Measurements from ENCODE around the gene EFNA2.

EFNA2 gene

DNA sequence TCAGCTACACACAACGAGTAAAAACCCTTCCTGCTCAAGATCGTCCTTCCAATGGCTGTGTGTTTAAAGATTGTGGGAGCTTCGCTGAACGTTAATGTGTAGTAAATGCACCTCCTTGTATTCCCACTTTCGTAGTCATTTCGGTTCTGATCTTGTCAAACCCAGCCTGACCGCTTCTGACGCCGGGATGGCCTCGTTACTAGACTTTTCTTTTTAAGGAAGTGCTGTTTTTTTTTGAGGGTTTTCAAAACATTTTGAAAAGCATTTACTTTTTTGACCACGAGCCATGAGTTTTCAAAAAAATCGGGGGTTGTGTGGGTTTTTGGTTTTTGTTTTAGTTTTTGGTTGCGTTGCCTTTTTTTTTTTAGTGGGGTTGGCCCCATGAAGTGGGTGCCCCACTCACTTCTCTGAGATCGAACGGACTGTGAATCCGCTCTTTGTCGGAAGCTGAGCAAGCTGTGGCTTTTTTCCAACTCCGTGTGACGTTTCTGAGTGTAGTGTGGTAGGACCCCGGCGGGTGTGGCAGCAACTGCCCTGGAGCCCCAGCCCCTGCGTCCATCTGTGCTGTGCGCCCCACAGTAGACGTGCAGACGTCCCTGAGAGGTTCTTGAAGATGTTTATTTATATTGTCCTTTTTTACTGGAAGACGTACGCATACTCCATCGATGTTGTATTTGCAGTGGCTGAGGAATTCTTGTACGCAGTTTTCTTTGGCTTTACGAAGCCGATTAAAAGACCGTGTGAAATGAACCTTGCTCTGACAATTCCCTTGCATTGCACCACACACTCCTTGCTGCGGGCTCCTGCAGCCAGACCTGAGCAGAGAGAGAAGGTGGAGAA is 13.0 kb upstream of the EFNA2 start:
- DNase-seq (ENCODE audit: low read depth), result no peak

DNA sequence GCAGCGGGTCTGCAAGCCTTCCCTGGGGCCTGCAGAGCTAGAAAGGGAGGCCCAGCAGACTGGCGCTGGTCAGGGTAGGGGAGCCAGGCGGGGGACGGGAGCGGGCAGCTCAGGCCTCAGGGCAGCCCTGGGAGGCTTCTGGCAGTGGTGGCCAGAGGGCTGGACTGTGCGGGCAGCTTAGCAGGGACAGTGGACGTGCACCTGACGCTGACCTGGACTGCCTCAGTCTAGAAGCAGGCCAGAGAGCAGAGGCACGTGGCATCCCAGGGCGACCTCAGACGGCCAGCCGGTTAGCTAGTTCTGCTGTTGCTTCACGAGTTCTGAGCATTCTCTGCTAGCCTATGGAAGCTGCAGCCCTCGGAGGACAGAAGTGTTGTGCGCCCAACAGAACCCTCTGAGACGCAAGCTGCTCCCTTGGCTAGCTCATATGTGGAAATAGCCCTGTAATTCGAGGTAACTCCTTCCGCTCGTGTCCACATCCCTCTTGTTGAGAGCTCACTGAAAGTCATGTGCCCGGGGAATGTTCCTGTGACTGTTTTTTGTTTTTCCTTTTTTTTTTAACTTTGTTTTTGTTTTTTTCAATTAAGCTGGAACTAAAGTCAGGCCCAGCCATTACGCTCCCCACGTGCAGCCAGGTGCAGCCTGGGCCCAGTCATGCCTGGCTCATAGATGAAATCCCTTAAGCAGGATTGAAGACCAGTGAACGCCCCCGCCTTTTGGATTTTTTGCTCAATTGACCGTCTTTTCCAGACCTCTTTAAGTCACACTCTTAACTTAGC is 12.2 kb upstream of the EFNA2 start:
- no peak for DNase-seq (ENCODE audit: low read depth)

DNA sequence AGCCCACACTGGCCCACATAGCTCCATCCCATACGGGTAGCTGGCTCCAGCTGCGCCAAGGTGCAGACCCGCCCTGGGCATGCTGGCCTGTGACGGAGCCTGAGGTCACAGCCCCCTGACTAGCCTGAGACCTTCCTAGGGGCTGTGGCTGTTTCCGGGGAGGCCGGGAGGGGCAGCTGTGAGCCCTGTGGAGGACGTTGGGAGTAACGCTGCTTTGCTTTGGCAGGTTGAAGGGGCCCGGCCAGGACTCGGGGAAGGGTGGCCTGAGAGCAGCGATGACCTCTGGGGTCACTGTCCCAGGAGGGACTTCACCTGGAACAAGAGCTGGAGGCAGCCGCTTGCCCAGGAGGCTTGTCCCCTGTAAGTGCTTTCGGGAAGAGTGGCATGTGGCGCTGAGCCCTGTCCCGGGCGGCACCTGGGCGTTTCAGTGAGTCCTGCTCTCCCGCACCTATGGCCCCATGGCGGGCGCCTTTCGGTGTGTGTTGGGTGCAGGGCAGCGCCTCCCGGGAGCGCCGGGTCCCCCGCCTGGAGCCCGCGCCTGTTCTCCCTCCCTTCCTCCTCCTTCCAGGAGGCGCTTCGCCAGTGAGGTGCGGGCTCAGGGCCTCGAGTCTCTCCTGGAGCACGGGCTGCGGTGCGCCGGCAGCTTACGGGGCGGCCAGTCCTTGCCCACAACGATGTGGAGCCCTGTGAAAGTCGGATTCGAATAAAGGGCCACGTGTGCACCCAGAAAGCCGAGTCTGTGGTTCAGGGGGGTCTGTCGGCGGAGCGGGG is 11.4 kb upstream of the EFNA2 start:
- no peak for DNase-seq (ENCODE audit: low read depth)

DNA sequence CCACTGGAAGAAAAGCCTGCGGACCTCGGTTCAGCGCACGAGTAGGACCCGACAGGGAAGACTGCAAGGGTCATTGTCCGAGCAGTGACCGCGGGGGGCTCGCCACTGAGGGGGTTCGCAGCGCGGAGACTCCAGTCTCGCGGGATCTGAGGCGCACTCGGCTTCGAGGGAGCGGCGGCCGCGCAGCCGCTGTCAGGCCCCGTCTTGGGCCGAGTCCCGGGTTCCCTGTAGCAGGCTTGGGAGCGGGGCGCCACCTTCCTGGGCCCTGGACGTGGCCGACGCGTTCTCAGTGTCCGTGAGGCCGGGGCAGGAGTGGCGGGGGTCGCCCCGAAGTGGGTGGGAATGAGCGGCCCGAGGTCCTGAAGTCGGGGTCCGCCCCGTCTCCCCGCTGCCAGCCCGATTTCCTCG is 10.8 kb upstream of the EFNA2 start:
- DNase-seq (ENCODE audit: low read depth), result no peak

DNA sequence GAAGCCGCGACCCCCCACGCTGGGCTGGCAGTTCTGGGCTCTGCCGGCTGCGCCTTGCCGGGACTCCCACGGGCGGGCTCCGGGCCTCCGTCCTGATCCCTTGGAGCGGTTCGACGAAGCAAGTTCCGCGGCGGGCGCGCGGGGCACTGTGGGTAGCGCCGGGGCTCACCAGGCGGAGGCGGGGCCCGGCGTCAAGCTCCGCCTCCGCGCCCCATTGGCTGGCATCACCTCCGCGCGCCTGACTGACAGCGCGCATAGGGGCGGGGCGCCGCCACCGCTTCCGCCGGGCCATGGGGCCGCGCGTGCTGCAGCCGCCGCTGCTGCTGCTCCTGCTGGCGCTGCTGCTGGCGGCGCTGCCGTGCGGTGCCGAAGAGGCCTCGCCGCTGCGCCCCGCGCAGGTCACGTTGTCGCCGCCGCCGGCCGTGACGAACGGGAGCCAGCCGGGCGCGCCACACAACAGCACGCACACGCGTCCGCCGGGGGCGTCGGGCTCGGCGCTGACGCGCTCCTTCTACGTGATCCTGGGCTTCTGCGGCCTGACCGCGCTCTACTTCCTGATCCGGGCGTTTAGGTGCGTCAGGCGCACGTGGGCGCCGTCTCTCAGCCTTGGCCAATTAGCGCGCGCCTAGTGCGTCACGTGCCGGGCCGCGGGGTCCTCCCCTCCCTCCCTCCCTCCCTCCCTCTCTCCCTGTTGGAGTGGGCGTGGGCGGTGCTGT is 10.3 kb upstream of the EFNA2 start, which contains the start of gene FAM174C:
FAM174C (plus strand) TSS at position 271 of the 716 bp plus-strand sequence; CDS start at position 291, 20 bp downstream.
- peak; percentile 95 for DNase-seq (ENCODE audit: low read depth)

DNA sequence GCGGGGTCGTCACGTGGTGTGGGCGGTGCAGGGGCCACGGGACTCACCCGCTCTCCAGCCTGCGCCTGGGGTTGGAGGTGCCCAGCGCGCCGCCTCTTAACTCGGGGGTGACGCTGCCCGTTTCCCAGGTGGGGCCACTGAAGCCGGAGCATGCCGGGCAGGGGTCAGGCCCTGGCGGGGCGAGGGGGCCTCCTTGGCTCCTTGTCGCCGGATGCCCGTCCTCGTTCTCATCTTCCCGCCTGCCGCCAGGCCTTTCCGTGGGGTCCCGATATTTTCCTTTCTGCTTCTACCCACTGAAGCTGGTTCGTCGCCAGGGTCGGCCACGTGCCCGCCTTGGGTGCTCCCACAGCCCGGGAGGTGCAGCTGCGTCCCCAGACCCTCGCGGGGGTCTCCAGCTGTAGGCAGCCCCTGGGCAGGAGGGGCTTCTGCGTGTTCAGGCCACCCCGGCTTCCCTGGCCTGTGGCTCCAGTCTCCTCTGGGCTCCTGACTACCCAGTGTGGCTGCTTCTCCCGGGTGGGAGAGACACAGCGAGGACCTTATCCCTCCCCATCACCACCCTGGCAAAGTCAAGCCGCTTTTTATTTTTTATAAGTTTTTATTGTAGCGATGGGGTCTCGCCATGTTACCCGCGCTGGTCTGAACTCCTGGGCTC is 9.6 kb upstream of the EFNA2 start:
- no peak for DNase-seq (ENCODE audit: low read depth)

DNA sequence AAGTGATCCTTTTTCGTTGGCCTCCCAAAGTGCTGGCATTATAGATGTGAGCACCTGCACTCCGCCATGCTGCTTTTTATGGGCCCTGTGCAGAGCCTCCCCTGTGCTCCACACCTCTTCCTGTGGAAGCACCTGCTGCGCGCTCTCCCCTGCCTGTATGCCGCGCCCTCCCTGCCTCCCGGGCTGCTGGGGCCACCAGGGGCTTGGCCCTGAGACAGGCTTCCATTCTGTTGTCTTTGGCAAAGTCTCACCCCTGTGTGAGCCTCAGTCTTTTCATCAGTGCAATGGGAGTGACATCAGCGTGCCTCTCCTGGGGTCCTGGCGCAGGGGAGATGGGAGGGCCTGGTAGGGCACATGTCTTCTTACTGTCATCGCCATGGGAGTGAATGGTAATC is 9.0 kb upstream of the EFNA2 start:
- DNase-seq (ENCODE audit: low read depth), result peak; percentile 33

DNA sequence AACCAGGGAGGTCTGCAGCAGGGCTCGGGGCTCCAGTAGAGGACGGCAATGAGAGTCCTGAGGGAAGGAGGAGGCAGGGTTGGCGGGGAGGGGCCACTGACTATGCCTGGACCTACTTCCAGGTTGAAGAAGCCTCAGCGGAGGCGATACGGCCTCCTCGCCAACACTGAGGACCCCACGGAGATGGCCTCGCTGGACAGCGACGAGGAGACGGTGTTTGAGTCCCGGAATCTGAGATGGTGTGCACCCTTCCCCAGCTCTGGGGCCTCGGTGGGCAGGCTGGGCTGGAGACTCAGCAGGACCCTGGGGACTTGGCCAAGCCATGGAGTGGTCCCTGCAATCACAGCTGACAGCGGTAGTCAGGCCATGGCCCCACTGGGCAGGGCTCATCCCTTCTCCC is 8.6 kb upstream of the EFNA2 start:
- DNase-seq (ENCODE audit: low read depth), result no peak

DNA sequence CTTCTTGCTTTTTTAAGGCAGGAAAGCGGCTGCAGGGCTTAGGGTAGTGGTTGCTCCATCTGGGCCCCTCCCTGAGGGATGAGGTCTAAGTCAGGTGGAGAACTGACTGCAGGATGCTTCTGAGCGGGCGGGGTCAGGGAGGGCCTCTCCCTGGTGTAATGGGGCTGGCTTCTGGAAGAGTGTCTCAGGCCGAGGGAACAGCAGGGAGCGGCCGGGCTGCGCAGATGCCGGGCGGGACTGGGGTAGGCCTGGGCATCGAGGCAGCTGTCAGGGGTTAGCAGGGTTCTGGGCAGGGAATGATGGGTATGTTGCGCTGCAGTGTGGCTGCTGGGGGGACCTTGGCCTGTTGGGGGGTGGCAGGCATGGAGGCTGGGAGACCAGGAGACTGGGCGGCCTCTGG is 7.6 kb upstream of the EFNA2 start:
- DNase-seq (ENCODE audit: low read depth), result no peak

DNA sequence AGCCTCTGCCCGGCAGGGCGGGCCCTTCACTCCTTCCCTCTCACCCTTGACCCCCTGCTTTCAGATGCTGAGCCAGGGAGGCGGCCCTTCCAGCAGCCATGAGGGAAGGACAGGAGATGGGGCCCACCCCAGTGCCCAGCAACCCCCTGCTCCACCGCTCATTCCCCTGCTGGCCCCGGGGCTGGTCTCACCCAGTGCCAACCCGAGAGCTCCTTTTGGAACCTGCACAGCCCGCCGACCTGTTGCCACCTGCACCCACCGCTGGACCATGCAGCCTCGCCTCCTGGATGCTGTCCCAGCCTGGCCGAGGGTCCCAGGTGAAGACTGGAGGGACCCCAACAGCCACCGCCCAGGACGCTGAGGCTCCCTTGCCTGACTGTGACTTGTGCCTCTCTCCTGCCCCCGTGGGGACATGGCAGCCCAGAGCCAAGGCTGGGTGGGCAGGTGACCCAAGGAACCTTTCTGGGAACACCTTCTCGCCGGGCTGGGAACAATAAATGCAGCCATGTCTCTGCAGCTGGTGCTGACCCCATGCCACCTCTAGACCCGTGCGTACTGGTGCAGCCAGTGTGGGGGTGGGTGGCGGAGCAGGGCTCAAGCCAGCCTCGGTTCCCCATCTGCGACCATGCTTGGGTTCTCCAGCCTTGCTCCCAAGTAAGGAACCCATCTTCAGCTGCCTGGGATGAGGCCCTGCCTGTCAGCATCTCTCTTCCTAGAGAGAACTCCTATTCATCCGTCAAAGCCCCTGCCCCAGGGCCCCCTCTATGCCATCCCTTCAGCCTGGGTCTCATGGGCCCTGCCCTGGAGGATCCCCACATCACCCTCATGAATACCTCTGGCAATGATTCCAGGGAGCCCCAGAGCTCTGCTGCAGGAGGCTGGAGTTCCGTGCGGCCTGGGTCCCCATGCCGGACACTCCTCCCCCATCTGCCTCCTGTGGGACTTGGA is 6.7 kb upstream of the EFNA2 start:
- DNase-seq (ENCODE audit: low read depth), result no peak

DNA sequence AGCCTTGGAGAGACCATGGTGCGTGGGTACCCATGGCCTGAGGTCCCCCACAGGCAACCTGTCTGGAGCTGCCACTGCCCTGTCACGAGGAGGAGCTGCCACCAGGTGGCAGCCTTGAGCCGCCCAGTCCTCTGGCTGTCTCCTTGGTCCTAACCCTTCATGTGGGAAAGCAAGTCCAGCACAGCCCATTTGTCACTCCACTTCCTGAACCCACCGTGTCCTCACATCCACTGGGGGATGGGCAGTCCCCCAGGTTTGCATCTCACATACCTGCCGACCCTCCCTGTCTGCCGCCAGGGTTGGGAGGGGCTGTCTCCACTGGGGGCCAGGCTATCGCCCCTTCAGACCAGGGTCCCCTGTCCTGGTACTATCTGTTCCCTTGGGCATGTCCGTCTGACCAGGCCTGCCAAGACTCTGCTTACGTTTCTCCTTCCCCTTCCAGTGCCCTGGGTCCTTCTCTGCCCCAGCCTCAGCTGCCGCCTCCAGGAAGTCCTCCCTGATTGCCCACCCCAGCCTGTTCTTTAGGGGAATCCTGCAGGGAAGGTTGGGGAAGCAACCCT is 5.8 kb upstream of the EFNA2 start:
- peak; percentile 81 for DNase-seq (ENCODE audit: low read depth)

DNA sequence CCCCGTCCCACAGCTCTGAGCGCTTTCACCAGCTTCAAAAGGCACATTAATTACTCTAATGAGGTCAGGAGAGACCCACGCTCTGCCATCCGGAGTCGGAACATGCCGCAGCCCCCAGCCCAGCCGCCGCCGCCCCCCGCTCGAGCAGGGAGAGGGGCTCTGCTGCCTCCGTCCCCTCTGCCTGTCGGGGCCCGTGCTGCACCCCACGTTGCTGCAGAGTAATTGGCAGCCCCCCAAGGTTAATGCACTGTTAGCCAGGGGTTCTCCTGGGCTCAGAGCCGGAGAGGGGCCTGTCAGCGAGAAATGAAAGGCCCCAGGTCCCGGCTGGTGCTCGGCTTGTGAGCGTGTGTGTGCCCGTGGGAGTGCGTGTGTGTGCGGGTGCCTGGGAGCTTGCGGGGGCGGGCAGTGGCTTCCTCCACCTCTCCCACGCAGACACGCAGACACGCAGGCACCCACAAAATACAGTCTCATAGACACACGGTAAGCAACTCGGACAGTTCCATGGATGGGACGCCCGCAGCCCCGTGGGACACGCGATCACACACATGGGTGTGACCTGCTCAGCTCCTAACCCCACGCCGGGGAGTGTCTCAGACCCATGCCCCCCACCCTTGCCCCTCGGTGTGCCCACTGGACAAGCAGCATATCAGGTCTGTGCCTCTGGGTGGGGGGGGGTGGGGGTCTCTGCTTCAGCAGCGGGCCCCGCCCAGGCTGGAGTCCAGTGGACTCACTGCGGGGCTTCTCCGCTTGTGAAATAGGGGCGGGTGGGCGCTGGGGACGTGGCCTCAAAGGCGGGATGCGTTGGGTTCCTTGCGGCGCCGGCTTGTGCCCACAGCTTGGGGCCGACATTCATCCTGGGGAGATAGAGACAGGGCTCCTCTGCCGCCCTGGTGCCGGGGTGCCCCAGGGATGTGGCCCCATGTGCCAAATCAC is 4.8 kb upstream of the EFNA2 start:
- no peak for DNase-seq (ENCODE audit: low read depth)

DNA sequence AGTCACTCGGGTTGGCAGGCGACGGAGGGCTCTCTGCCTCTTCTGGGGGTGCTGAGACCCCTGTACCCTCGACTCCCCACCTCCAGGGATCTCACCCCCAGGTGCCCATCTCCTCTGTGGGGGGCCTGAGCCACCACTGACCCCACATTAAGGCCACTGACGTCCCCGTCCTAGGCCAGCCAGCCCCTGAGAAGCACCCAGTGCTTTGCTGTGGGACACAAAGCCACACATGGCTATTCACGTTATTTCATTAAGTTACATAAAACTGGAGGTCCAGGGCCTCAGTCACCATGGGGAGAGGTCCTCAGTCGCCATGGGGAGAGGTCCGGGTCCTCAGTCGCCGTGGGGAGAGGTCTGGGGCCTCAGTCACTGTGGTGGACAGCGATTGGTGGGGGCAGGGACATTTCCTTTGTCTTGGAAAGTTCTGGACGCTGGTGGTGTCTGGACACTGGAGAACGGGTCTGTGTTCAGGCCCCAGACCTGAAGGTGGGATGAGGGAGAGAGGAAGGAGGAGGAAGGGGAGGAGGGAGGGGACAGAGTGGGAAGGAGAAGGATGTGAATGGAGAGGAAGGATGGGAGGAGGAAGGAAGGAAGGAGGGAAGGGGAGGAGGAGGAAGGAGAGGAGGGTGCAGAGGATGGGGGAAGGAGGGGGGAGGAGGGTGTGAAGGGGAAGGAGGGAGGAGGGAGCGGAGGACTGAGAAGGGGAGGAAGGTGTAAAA is 3.9 kb upstream of the EFNA2 start:
- no peak for DNase-seq (ENCODE audit: low read depth)

DNA sequence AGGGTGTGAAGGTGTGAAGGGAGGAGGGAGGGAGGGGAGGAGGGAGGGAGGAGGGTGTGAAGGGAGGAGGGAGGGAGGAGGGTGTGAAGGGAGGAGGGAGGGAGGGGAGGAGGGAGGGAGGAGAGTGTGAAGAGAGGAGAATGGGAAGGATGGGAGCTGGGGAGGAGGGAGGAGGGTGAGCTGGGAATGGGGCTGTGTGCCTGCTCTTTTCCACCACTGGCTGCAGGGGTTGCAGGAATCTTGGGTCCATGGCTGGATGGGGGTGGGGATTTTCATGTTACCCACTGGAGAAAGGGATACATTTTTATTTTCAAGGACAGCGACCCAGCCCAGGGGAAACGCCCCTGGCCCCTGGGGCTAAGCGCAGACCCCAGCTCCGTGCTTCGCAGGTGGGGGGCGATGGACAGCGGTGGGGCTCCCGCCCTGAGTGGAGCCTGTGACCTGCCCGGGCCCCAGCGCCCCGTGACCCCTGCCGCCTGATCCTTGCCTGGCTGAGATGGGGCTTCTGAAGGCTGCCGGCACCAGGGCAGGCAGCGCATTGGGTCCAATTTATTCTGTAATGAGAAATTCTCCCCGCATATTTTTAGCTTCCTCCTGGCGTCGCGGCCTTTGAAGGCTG is 3.0 kb upstream of the EFNA2 start:
- no peak for DNase-seq (ENCODE audit: low read depth)

DNA sequence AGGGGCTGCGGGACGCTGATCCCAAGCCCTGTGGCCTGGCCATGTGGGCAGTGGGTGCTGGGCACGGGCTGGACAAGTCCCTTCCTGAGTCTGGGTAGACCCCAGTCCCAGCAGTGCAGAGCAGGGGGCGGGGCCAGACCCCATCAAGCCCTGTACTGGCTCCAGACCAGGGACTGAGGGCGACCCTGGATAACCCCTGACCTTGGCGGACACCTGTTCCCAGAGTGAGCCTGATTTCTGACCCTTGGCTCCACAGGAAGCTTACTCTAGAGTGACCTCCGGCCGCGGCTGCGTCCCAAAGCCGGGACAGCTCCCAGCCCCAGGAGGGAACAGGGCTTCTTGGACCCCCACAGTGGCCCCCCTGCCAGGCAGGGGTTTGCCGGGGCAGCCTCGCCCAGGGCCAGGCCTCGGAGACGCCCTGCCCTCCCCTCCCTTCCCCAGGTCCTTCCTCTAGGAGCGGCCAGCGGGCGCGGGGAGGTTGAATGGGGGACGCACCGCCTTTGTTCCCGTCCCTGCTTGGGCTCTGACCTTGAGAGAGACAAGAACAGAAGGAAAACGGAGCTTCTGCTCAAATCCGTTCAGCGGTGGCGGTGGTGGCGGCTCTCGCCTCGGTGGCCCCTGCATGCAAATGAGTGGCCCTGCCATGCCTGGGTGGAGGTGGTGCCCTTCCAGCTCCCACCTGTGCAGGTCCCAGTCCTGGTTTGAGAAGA is 2.3 kb upstream of the EFNA2 start:
- no peak for DNase-seq (ENCODE audit: low read depth)

DNA sequence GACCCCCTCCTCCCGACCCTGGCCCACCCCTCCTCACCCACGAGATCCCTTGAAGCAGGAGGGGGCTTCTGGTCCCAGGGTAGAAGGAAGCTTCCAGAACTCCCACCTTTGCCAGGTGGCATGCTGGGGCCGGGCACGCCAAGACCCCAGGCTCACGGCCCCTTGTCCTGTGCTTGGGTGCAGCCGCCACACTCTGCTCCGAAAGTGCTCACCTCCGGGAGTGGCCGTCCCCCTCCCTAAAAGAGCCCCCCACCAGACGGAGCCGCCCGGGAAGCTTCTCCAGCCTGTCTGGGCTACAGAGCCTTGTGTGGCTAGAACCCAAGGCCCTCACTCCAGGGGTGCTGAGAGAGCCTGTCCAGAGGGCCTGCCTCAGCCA is 1.8 kb upstream of the EFNA2 start:
- no peak for DNase-seq (ENCODE audit: low read depth)

All from activated T-cell treated with anti-CD3 and anti-CD28 coated beads for 48 hours (primary cell).